ENCODE results near the gene LOC101059915.
"Not testable (repeated sequence)": the region's sequence is repeated elsewhere in the genome, so short reads cannot be mapped to it uniquely, and the experiment has no call there.

Gene LOC101059915

GRCh38 chrX:71679575-71680207 is 12.3 kb downstream of the LOC101059915 start:
- H3K9me3 Mint-ChIP-seq = no peaks in the 10 kb centered on the region
- no peak for DNase-seq
- H3K27ac Mint-ChIP-seq = no peak overlapping the region
- no peaks in the 10 kb centered on the region for H3K4me1 Mint-ChIP-seq
- no peaks in the 10 kb centered on the region for H3K27me3 Mint-ChIP-seq
- H3K36me3 Mint-ChIP-seq = no peaks in the 10 kb centered on the region
- no peak overlapping the region for H3K4me3 Mint-ChIP-seq

- not testable (repeated sequence) for H3K4me1 Mint-ChIP-seq, H3K27me3 Mint-ChIP-seq, DNase-seq, H3K4me3 Mint-ChIP-seq, H3K27ac Mint-ChIP-seq, H3K9me3 Mint-ChIP-seq, H3K36me3 Mint-ChIP-seq
Observed at GRCh38 chrX:71696641-71697465, 29.5 kb downstream of the LOC101059915 start.

- DNase-seq, H3K4me1 Mint-ChIP-seq, H3K36me3 Mint-ChIP-seq, H3K9me3 Mint-ChIP-seq, H3K27me3 Mint-ChIP-seq, H3K4me3 Mint-ChIP-seq, H3K27ac Mint-ChIP-seq: not testable (repeated sequence)
Observed at GRCh38 chrX:71697466-71698298, 30.3 kb downstream of the LOC101059915 start.

GRCh38 chrX:71698299-71699022 is 31.1 kb downstream of the LOC101059915 start:
- not testable (repeated sequence) for H3K4me3 Mint-ChIP-seq, H3K27me3 Mint-ChIP-seq, DNase-seq, H3K27ac Mint-ChIP-seq, H3K9me3 Mint-ChIP-seq, H3K4me1 Mint-ChIP-seq, H3K36me3 Mint-ChIP-seq

GRCh38 chrX:71699023-71699344 is 31.6 kb downstream of the LOC101059915 start:
- not testable (repeated sequence) for DNase-seq, H3K27ac Mint-ChIP-seq

GRCh38 chrX:71702853-71703252 is 35.5 kb downstream of the LOC101059915 start:
- H3K27ac Mint-ChIP-seq, H3K9me3 Mint-ChIP-seq, H3K4me1 Mint-ChIP-seq, DNase-seq, H3K27me3 Mint-ChIP-seq, H3K4me3 Mint-ChIP-seq, H3K36me3 Mint-ChIP-seq: not testable (repeated sequence)

More at GRCh38 chrX:71699023-71699344, 31.6 kb downstream of the LOC101059915 start:
- H3K4me1 Mint-ChIP-seq, H3K27me3 Mint-ChIP-seq, H3K36me3 Mint-ChIP-seq, H3K4me3 Mint-ChIP-seq, H3K9me3 Mint-ChIP-seq: not testable (repeated sequence)

- not testable (repeated sequence) for DNase-seq, H3K4me3 Mint-ChIP-seq, H3K27me3 Mint-ChIP-seq, H3K36me3 Mint-ChIP-seq, H3K9me3 Mint-ChIP-seq, H3K4me1 Mint-ChIP-seq, H3K27ac Mint-ChIP-seq
Observed at GRCh38 chrX:71714064-71714463, 46.7 kb downstream of the LOC101059915 start.

GRCh38 chrX:71715551-71715950 is 48.2 kb downstream of the LOC101059915 start:
- not testable (repeated sequence) for H3K27me3 Mint-ChIP-seq, H3K9me3 Mint-ChIP-seq, DNase-seq, H3K4me1 Mint-ChIP-seq, H3K36me3 Mint-ChIP-seq, H3K27ac Mint-ChIP-seq, H3K4me3 Mint-ChIP-seq

GRCh38 chrX:71716323-71716722 is 49.0 kb downstream of the LOC101059915 start:
- H3K4me1 Mint-ChIP-seq, H3K36me3 Mint-ChIP-seq, H3K27ac Mint-ChIP-seq, H3K4me3 Mint-ChIP-seq, H3K9me3 Mint-ChIP-seq, H3K27me3 Mint-ChIP-seq, DNase-seq: not testable (repeated sequence)

GRCh38 chrX:71718185-71718584 is 50.8 kb downstream of the LOC101059915 start, which contains the start of gene CXorf49:
CXorf49 (minus strand) TSS chrX:71718285; CDS start chrX:71718151, 134 bp downstream.
- not testable (repeated sequence) for H3K36me3 Mint-ChIP-seq, H3K4me1 Mint-ChIP-seq, H3K27ac Mint-ChIP-seq, DNase-seq, H3K9me3 Mint-ChIP-seq, H3K4me3 Mint-ChIP-seq, H3K27me3 Mint-ChIP-seq

- not testable (repeated sequence) for H3K4me1 Mint-ChIP-seq
Observed at GRCh38 chrX:71719195-71719594, 51.8 kb downstream of the LOC101059915 start.

GRCh38 chrX:71720289-71720886 is 53.0 kb downstream of the LOC101059915 start:
- DNase-seq, H3K4me3 Mint-ChIP-seq, H3K4me1 Mint-ChIP-seq, H3K36me3 Mint-ChIP-seq, H3K27me3 Mint-ChIP-seq, H3K27ac Mint-ChIP-seq, H3K9me3 Mint-ChIP-seq: not testable (repeated sequence)

More at GRCh38 chrX:71719195-71719594, 51.8 kb downstream of the LOC101059915 start:
- not testable (repeated sequence) for H3K36me3 Mint-ChIP-seq, H3K9me3 Mint-ChIP-seq, DNase-seq, H3K27ac Mint-ChIP-seq, H3K27me3 Mint-ChIP-seq, H3K4me3 Mint-ChIP-seq

Measured in activated naive CD8-positive, alpha-beta T cell treated with anti-CD3 and anti-CD28 coated beads for 36 hours (primary cell).